Ovary (tissue), 9 donors: ENCODE measurements around the gene ALK. TPM values are rescaled to one million over a fixed set of nuclear protein-coding genes. Genes with fewer than 3 reads are reported as not detected.
"Not testable (repeated sequence)": the region's sequence is repeated elsewhere in the genome, so short reads cannot be mapped to it uniquely, and the experiment has no call there.

Source experiments
- DNase-seq, 5 donors: peaks; one replicate each; pipeline ENCODE4 v3.0.0-alpha.2; 2019 to 2020
- H3K27ac ChIP-seq, 2 donors: fragments of 200-600 bp; one replicate each; pipeline versions ENCODE4 v1.5.1 to v1.8.0; 2019 to 2022
- H3K27me3 ChIP-seq: fragments of 200-600 bp; one replicate; pipeline ENCODE4 v1.8.0; 2022
- H3K36me3 ChIP-seq: fragments of 200-600 bp; sonication (generic); one replicate; pipeline ENCODE4 v1.5.1; 2019
- H3K4me1 ChIP-seq: one replicate; pipeline ENCODE4 v1.8.1; 2013; ENCODE audit warnings: mild to moderate bottlenecking, moderate library complexity; ENCODE audit not compliant: insufficient read depth
- H3K4me3 ChIP-seq: fragments of 200-600 bp; sonication (generic); one replicate; pipeline ENCODE4 v1.5.1; 2017
- H3K9me3 ChIP-seq, 2 donors: fragments of 200-600 bp in 1 of 2; sonication (generic) in 1 of 2; one replicate each; pipeline versions ENCODE4 v1.5.1 to v1.8.1; 2013 to 2019; ENCODE audit warnings: mild to moderate bottlenecking in 1 of 2, moderate library complexity in 1 of 2
- EP300 ChIP-seq: sonication (generic); formaldehyde crosslinking; IDR thresholded peaks from one replicate; pipeline ENCODE4 v1.6.1; 2017; ENCODE audit warnings: antibody characterized with exemption
- POLR2A ChIP-seq: fragments of 450-650 bp; IDR thresholded peaks from one replicate; pipeline ENCODE4 v1.6.1; 2017; ENCODE audit warnings: antibody characterized with exemption, mild to moderate bottlenecking, moderate library complexity
- WGBS, 3 donors: extraction: QIAGEN DNeasy Blood & Tissue Kit in 1 of 3; methylation state at CpG; one replicate each; pipeline versions ENCODE4 v1.1.5 to v1.1.7; 2013 to 2017; 5-methylcytosine and 5-hydroxymethylcytosine counted together
- intact Hi-C, 4 donors: fragments of 100-400 bp; cut with DNase I; formaldehyde crosslinking; loops; one replicate each; pipeline versions ENCODE4 v1.11.0 to v1.15.1; 2022 to 2023
- polyA plus RNA-seq, 2 donors: library from polyadenylated mRNA; stranded (reverse); fragments of 200-250 nt in 1 of 2; fragments of 350-450 nt in 1 of 2; fragmentation: Illumina TruSeq in 1 of 2; extraction: RNeasy Lipid Tissue Mini Kit (QIAGEN cat#74804) in 1 of 2; gene quantifications; one replicate each; pipeline ENCODE4 v1.2.3, GENCODE V29; 2013 to 2014
- total RNA-seq, 7 donors: library from RNA; depleted of rRNA in 2 of 7; stranded (reverse); fragments of >200 nt in 2 of 7; fragmentation: NEBNext Ultra II Directional in 3 of 7; extraction: Animal tissue kit (Norgen Biotek cat#: 25700) in 3 of 7; gene quantifications; one replicate each; pipeline versions ENCODE4 v1.1.0 to v1.2.4, GENCODE V29; 2016 to 2023
- TF ChIP-seq, protein P1 (sequence below), 3 donors: fragments of 450-650 bp in 2 of 3; fragments of 200-600 bp in 1 of 3; IDR thresholded peaks; one replicate each; pipeline versions ENCODE4 v1.5.1 to v1.8.0; 2016 to 2022; ENCODE audit warnings: antibody characterized with exemption in 3 of 3, mild to moderate bottlenecking in 1 of 3
- donor health status: DM: no; HTN: no; CAD: no; lungs with moderate emphysema.
- donor health status: DM: no; HTN: no; CAD: no.
- donor health status: Bipolar disorder and iron deficiency.
- donor health status: DM: yes; HTN: yes; CAD: no.
- donor health status: DM: no; HTN: no; CAD: no.
- donor health status: DM: yes; HTN: yes; CAD: no.

Gene ALK
- total and polyA plus RNA-seq, 9 donors = 0.05 to 1.7 (median 0.23) TPM; not detected in 1

DNA sequence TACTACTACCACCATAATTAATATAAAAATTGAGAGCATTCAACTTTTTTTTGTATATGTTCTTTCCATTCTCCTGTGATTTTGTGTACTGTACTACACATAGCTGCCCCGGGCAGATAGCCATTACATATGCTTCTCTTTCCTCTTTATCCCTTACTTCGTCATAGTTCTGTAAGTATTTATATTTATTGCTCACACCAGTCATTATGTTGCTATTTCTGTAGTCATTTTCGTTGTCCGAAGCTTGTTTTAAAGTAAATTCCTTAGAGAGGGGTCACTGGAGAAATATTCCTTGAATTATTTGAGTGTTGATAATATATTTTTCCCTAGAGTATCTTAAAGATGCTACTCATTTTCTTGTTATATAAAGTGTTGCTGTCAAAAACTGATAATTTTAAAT, 662.2 kb downstream of the ALK start:
- intact Hi-C loops = no loop called here
- no peak for DNase-seq
- Histone ChIP-seq H3K4me1 (peaks cover 2% of the 10 kb centered on the region), H3K36me3 (no peaks in the 10 kb centered on the region), H3K4me3 (no peak overlapping the region), H3K27ac (no peak overlapping the region), H3K27me3 (no peaks in the 10 kb centered on the region), H3K9me3 (no peaks in the 10 kb centered on the region)
- 42 to 52% (median 44%) methylated on average over 4 of the region's 4 CpGs for WGBS, 3 donors
- no peak for TF ChIP-seq EP300
- no peak for TF ChIP-seq POLR2A
- TF ChIP-seq, protein P1, sequence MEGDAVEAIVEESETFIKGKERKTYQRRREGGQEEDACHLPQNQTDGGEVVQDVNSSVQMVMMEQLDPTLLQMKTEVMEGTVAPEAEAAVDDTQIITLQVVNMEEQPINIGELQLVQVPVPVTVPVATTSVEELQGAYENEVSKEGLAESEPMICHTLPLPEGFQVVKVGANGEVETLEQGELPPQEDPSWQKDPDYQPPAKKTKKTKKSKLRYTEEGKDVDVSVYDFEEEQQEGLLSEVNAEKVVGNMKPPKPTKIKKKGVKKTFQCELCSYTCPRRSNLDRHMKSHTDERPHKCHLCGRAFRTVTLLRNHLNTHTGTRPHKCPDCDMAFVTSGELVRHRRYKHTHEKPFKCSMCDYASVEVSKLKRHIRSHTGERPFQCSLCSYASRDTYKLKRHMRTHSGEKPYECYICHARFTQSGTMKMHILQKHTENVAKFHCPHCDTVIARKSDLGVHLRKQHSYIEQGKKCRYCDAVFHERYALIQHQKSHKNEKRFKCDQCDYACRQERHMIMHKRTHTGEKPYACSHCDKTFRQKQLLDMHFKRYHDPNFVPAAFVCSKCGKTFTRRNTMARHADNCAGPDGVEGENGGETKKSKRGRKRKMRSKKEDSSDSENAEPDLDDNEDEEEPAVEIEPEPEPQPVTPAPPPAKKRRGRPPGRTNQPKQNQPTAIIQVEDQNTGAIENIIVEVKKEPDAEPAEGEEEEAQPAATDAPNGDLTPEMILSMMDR (IDR thresholded peaks at IDR 0.05) = no peak

DNA sequence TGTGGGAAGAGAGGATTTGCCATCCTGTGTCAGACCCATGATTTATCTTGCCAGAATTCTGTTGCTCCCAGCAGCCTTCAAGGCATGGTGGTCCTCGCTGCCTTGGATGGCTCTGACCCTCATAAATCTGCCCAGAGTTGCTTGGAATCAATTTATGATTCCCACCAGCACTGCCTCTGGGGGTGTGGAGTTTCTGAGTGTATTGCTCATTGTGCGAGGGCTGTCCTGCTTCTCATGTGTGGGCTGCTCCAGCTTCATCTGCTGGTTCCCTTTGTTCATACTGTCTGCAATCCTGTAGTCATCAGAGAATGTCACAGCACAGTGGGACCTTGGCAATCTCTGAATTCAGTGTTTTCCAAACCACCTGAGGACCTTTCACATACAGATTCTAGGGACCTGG, 666.4 kb downstream of the ALK start:
- WGBS, 3 donors = 50 to 65% (median 56%) methylated on average over 2 of the region's 2 CpGs
- DNase-seq = no peak
- Histone ChIP-seq H3K36me3 (no peaks in the 10 kb centered on the region), H3K27ac (no peak overlapping the region), H3K4me3 (no peak overlapping the region), H3K4me1 (no peaks in the 10 kb centered on the region), H3K27me3 (no peaks in the 10 kb centered on the region), H3K9me3 (no peaks in the 10 kb centered on the region)
- intact Hi-C loops = no loop called here
- TF ChIP-seq, protein P1 (IDR thresholded peaks at IDR 0.05) = no peak
- TF ChIP-seq EP300 (no peak), POLR2A (no peak)

- H3K36me3 ChIP-seq, H3K9me3 ChIP-seq, H3K4me3 ChIP-seq, H3K4me1 ChIP-seq, intact Hi-C loops, H3K27me3 ChIP-seq, DNase-seq, H3K27ac ChIP-seq: not testable (repeated sequence)
- WGBS, 3 donors = 46 to 57% (median 49%) methylated on average over 4 of the region's 4 CpGs
Observed at GRCh38 chr2:29253495-29254275, 667.7 kb downstream of the ALK start.

- TF ChIP-seq EP300 = no peak
- TF ChIP-seq POLR2A = no peak
- TF ChIP-seq, protein P1 (IDR thresholded peaks at IDR 0.05) = no peak
- Histone ChIP-seq H3K9me3 (no peaks in the 10 kb centered on the region), H3K36me3 (no peaks in the 10 kb centered on the region), H3K27me3 (no peaks in the 10 kb centered on the region), H3K27ac (no peak overlapping the region), H3K4me3 (no peak overlapping the region), H3K4me1 (no peaks in the 10 kb centered on the region)
- no peak for DNase-seq
- 39 to 45% (median 42%) methylated on average over 3 of the region's 3 CpGs for WGBS, 3 donors
- intact Hi-C loops = no loop called here
Observed at GRCh38 chr2:29253026-29253425, 668.4 kb downstream of the ALK start.

DNA sequence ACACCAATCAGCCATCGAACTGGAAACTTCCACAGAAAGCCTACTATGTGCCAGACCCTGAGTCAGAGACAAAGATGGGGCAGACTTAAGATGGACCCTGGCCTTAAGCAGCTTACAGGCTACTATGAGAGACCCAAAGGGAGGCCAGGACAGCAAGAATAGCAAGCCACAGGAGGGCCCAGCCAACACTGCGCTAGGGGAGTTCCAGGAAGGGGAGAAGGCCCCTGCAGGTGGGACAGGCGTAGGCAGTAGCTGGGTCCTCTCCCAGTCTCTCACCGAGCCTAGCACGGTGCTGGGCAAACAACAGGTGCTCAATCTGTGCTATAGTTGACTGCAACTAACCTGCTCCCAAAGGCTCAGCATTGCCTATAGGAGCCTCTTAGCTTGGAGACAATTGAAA, 670.0 kb downstream of the ALK start:
- Histone ChIP-seq H3K36me3 (no peaks in the 10 kb centered on the region), H3K27ac (no peak overlapping the region), H3K4me3 (no peak overlapping the region), H3K27me3 (no peaks in the 10 kb centered on the region), H3K4me1 (no peaks in the 10 kb centered on the region), H3K9me3 (no peaks in the 10 kb centered on the region)
- DNase-seq = no peak
- no peak for TF ChIP-seq POLR2A
- no peak for TF ChIP-seq EP300
- TF ChIP-seq, protein P1 (IDR thresholded peaks at IDR 0.05) = no peak
- intact Hi-C loops = no loop called here
- 91 to 99% (median 93%) methylated on average over 5 of the region's 5 CpGs for WGBS, 3 donors
